ENCODE results near the gene SLC29A2. TPM values are rescaled to one million over a fixed set of nuclear protein-coding genes. Genes with fewer than 3 reads are reported as not detected.

The SLC29A2 gene
- total RNA-seq, 1 experiment from 2014 or later = 36.1 TPM

- H3K27ac ChIP-seq = no peak overlapping the region
- H4K20me1 ChIP-seq (ENCODE audit: insufficient read depth) = peaks cover 30% of the 10 kb centered on the region
- no peak overlapping the region for H3K4me2 ChIP-seq
- no peaks in the 10 kb centered on the region for H3K9me3 ChIP-seq (ENCODE audit: insufficient read depth, low read depth)
- no peaks in the 10 kb centered on the region for H3K27me3 ChIP-seq (ENCODE audit: insufficient read depth, low read depth)
- intact Hi-C loops (cut with micrococcal nuclease; ENCODE audit: unreplicated experiment) = no loop called here
- H3K9me2 ChIP-seq (ENCODE audit: insufficient read depth) = no peaks in the 10 kb centered on the region
- H3K79me2 ChIP-seq (ENCODE audit: low read depth) = no peaks in the 10 kb centered on the region
- ChIA-PET POLR2A (ENCODE audit: unreplicated experiment) (no interaction called here), CTCF (no interaction called here)
- H3K4me3 ChIP-seq = no peak overlapping the region
- H2AFZ ChIP-seq = no peak overlapping the region
- BruUV-seq (replicated peaks) = no TSS peak
- TF ChIP-seq, protein P1, sequence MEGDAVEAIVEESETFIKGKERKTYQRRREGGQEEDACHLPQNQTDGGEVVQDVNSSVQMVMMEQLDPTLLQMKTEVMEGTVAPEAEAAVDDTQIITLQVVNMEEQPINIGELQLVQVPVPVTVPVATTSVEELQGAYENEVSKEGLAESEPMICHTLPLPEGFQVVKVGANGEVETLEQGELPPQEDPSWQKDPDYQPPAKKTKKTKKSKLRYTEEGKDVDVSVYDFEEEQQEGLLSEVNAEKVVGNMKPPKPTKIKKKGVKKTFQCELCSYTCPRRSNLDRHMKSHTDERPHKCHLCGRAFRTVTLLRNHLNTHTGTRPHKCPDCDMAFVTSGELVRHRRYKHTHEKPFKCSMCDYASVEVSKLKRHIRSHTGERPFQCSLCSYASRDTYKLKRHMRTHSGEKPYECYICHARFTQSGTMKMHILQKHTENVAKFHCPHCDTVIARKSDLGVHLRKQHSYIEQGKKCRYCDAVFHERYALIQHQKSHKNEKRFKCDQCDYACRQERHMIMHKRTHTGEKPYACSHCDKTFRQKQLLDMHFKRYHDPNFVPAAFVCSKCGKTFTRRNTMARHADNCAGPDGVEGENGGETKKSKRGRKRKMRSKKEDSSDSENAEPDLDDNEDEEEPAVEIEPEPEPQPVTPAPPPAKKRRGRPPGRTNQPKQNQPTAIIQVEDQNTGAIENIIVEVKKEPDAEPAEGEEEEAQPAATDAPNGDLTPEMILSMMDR (conservative IDR thresholded peaks at IDR 0.05) = no peak
- TF ChIP-seq EZH2 (IDR thresholded peaks at IDR 0.05; ENCODE audit: low read depth) = no peak
- H3K36me3 ChIP-seq (ENCODE audit: low read depth) = peaks cover 24% of the 10 kb centered on the region
- H3F3A ChIP-seq (ENCODE audit: insufficient read depth, low read depth) = peaks cover 78% of the 10 kb centered on the region
- no peak for DNase-seq
- H3K4me1 ChIP-seq (replicated peaks; ENCODE audit: insufficient read depth) = no peaks in the 10 kb centered on the region
Observed at GRCh38 chr11:66362481-66363147, 8.9 kb downstream of the SLC29A2 start.

- POLR2A ChIA-PET (ENCODE audit: unreplicated experiment) = no interaction called here
- Histone ChIP-seq H3K4me2 (no peak overlapping the region), H4K20me1 (ENCODE audit: insufficient read depth) (peaks cover 20% of the 10 kb centered on the region), H2AFZ (no peak overlapping the region), H3K9me2 (ENCODE audit: insufficient read depth) (no peaks in the 10 kb centered on the region), H3K27me3 (ENCODE audit: insufficient read depth, low read depth) (no peaks in the 10 kb centered on the region), H3F3A (ENCODE audit: insufficient read depth, low read depth) (peaks cover 67% of the 10 kb centered on the region), H3K27ac (no peak overlapping the region), H3K36me3 (ENCODE audit: low read depth) (peaks cover 14% of the 10 kb centered on the region), H3K79me2 (ENCODE audit: low read depth) (no peaks in the 10 kb centered on the region), H3K9me3 (ENCODE audit: insufficient read depth, low read depth) (no peaks in the 10 kb centered on the region), H3K4me3 (no peak overlapping the region), H3K4me1 (replicated peaks; ENCODE audit: insufficient read depth) (no peaks in the 10 kb centered on the region)
- TF ChIP-seq, protein P1 (conservative IDR thresholded peaks at IDR 0.05) = no peak
- TF ChIP-seq EZH2 (IDR thresholded peaks at IDR 0.05; ENCODE audit: low read depth) = no peak
- intact Hi-C loops (cut with micrococcal nuclease; ENCODE audit: unreplicated experiment) = no loop called here
- BruUV-seq (replicated peaks) = no TSS peak
- CTCF ChIA-PET = interaction anchor here (0.5 to 0.9 kb wide), 2 partner anchors 9 to 32 kb away, joined by 3 to 10 read pairs; no protein-coding TSS in a partner anchor
- no peak for DNase-seq
Observed at GRCh38 chr11:66361502-66361941, 10.0 kb downstream of the SLC29A2 start.

DNA sequence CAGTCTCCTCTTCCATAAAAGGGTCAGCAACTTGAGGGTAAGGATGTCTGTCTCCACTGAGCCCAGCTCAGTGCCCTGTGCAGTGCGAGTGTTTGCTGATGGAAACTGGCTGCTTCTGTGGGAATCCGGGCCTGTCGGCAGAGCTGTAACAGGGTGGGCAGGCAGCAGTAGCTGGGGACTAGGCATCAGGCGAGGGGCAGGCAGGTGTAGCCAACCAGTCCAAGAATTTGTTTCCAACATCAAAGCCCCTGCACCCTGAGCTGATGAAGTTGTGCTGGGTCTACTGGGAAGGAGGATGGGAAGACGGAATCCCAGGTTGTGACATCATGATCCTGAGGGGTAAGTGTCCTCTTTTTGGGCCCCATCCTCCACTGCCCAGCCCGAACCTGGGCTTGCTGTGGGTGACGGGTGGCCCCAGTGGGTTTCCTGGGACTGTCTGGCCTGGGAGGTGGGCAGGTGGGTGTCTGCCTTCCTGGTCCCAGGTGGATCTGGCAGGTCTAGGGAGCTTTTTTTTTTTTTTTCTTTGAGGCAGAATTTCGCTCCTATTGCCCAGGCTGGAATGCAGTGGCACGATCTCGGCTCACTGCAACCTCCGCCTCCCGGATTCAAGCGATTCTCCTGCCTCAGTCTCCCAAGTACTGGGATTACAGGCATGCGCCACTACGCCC lies 11.0 kb downstream of the SLC29A2 start:
- Histone ChIP-seq H4K20me1 (ENCODE audit: insufficient read depth) (peaks cover 20% of the 10 kb centered on the region), H3K4me1 (replicated peaks; ENCODE audit: insufficient read depth) (no peaks in the 10 kb centered on the region), H3K9me2 (ENCODE audit: insufficient read depth) (no peaks in the 10 kb centered on the region), H3K4me3 (no peak overlapping the region), H3K79me2 (ENCODE audit: low read depth) (no peaks in the 10 kb centered on the region), H3F3A (ENCODE audit: insufficient read depth, low read depth) (peaks cover 57% of the 10 kb centered on the region), H3K36me3 (ENCODE audit: low read depth) (peaks cover 12% of the 10 kb centered on the region), H2AFZ (no peak overlapping the region), H3K27me3 (ENCODE audit: insufficient read depth, low read depth) (no peaks in the 10 kb centered on the region), H3K4me2 (no peak overlapping the region), H3K9me3 (ENCODE audit: insufficient read depth, low read depth) (no peaks in the 10 kb centered on the region), H3K27ac (no peak overlapping the region)
- CTCF ChIA-PET = interaction anchor here (0.9 kb wide), 1 partner anchor 10 kb away, joined by 10 read pairs; no protein-coding TSS in a partner anchor
- no TSS peak for BruUV-seq (replicated peaks)
- no peak for DNase-seq
- TF ChIP-seq, protein P1 (conservative IDR thresholded peaks at IDR 0.05) = no peak
- no peak for TF ChIP-seq EZH2 (IDR thresholded peaks at IDR 0.05; ENCODE audit: low read depth)
- POLR2A ChIA-PET (ENCODE audit: unreplicated experiment) = interaction anchor here (0.6 to 1.3 kb wide), 2 partner anchors 13 to 317 kb away, joined by 3 to 11 read pairs; partner anchors contain the start of gene B4GAT1
- intact Hi-C loops (cut with micrococcal nuclease; ENCODE audit: unreplicated experiment) = no loop called here

All from PC-9 (cell line).